H1 (cell line): ENCODE results near the gene PRPS1. TPM values are rescaled to one million over a fixed set of nuclear protein-coding genes. Genes with fewer than 3 reads are reported as not detected.

Experiments
- CHD2 ChIP-seq: IDR thresholded peaks from 2 replicates; pipeline ENCODE4 v1.6.1; 2012; ENCODE audit warnings: low read length, improper control_type of control experiment
- POLR2A ChIP-seq, 2 experiments: IDR thresholded peaks; 1 replicate in 1 of 2; 2 replicates in 1 of 2; pipeline ENCODE4 v1.6.1; 2011; ENCODE audit warnings: low read depth in 2 of 2, low read length in 2 of 2, mild to moderate bottlenecking in 2 of 2; ENCODE audit errors: control extremely low read depth in 1 of 2
- polyA plus RNA-seq, 7 experiments: library from polyadenylated mRNA; depleted of rRNA in 3 of 7; stranded (reverse) in 5 of 7; unstranded in 2 of 7; fragments of >200 nt in 5 of 7; fragments of 200-250 nt in 2 of 7; gene quantifications; 1 replicate in 5 of 7; 2 replicates in 1 of 7; 4 replicates in 1 of 7; pipeline versions ENCODE4 v1.2.1 to v1.2.3, GENCODE V29; 2011 to 2013; ENCODE audit warnings: missing spikeins in 2 of 7, mixed read lengths in 2 of 7
- total RNA-seq: library from RNA; stranded (reverse); fragmentation: NEBNext Ultra II Directional; extraction: Animal tissue kit (Norgen Biotek cat#: 25700); gene quantifications from 2 replicates; pipeline ENCODE4 v1.2.1, GENCODE V29; 2021
- TF ChIP-seq, protein P1 (sequence below): fragments of 300-600 bp; sonication (generic); IDR thresholded peaks from 2 replicates; pipeline ENCODE4 v1.7.1; 2012; ENCODE audit warnings: low read length, moderate library complexity, mild to moderate bottlenecking, inconsistent platforms; ENCODE audit not compliant: insufficient replicate concordance

The PRPS1 gene
- total and polyA plus RNA-seq, 2 of the 8 experiments (the other 6 are each of a cell fraction or from before 2014, with no cell fraction given): 90.1 to 110 TPM

- TF ChIP-seq, protein P1, sequence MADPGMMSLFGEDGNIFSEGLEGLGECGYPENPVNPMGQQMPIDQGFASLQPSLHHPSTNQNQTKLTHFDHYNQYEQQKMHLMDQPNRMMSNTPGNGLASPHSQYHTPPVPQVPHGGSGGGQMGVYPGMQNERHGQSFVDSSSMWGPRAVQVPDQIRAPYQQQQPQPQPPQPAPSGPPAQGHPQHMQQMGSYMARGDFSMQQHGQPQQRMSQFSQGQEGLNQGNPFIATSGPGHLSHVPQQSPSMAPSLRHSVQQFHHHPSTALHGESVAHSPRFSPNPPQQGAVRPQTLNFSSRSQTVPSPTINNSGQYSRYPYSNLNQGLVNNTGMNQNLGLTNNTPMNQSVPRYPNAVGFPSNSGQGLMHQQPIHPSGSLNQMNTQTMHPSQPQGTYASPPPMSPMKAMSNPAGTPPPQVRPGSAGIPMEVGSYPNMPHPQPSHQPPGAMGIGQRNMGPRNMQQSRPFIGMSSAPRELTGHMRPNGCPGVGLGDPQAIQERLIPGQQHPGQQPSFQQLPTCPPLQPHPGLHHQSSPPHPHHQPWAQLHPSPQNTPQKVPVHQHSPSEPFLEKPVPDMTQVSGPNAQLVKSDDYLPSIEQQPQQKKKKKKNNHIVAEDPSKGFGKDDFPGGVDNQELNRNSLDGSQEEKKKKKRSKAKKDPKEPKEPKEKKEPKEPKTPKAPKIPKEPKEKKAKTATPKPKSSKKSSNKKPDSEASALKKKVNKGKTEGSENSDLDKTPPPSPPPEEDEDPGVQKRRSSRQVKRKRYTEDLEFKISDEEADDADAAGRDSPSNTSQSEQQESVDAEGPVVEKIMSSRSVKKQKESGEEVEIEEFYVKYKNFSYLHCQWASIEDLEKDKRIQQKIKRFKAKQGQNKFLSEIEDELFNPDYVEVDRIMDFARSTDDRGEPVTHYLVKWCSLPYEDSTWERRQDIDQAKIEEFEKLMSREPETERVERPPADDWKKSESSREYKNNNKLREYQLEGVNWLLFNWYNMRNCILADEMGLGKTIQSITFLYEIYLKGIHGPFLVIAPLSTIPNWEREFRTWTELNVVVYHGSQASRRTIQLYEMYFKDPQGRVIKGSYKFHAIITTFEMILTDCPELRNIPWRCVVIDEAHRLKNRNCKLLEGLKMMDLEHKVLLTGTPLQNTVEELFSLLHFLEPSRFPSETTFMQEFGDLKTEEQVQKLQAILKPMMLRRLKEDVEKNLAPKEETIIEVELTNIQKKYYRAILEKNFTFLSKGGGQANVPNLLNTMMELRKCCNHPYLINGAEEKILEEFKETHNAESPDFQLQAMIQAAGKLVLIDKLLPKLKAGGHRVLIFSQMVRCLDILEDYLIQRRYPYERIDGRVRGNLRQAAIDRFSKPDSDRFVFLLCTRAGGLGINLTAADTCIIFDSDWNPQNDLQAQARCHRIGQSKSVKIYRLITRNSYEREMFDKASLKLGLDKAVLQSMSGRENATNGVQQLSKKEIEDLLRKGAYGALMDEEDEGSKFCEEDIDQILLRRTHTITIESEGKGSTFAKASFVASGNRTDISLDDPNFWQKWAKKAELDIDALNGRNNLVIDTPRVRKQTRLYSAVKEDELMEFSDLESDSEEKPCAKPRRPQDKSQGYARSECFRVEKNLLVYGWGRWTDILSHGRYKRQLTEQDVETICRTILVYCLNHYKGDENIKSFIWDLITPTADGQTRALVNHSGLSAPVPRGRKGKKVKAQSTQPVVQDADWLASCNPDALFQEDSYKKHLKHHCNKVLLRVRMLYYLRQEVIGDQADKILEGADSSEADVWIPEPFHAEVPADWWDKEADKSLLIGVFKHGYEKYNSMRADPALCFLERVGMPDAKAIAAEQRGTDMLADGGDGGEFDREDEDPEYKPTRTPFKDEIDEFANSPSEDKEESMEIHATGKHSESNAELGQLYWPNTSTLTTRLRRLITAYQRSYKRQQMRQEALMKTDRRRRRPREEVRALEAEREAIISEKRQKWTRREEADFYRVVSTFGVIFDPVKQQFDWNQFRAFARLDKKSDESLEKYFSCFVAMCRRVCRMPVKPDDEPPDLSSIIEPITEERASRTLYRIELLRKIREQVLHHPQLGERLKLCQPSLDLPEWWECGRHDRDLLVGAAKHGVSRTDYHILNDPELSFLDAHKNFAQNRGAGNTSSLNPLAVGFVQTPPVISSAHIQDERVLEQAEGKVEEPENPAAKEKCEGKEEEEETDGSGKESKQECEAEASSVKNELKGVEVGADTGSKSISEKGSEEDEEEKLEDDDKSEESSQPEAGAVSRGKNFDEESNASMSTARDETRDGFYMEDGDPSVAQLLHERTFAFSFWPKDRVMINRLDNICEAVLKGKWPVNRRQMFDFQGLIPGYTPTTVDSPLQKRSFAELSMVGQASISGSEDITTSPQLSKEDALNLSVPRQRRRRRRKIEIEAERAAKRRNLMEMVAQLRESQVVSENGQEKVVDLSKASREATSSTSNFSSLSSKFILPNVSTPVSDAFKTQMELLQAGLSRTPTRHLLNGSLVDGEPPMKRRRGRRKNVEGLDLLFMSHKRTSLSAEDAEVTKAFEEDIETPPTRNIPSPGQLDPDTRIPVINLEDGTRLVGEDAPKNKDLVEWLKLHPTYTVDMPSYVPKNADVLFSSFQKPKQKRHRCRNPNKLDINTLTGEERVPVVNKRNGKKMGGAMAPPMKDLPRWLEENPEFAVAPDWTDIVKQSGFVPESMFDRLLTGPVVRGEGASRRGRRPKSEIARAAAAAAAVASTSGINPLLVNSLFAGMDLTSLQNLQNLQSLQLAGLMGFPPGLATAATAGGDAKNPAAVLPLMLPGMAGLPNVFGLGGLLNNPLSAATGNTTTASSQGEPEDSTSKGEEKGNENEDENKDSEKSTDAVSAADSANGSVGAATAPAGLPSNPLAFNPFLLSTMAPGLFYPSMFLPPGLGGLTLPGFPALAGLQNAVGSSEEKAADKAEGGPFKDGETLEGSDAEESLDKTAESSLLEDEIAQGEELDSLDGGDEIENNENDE: no peak
- TF ChIP-seq CHD2 (no peak), POLR2A (IDR thresholded peaks at IDR 0.05; ENCODE audit: control extremely low read depth in 1 of 2, low read depth in 2 of 2, low read length in 2 of 2) (no peak)
Measured at GRCh38 chrX:107656978-107657377, 28.7 kb downstream of the PRPS1 start (continued).
